Astrocyte of the spinal cord (primary cell): Measurements from ENCODE around the gene VPS35L.

ENCODE experiments used
- DNase-seq: peaks from one replicate; pipeline ENCODE4 v3.0.0; 2011; ENCODE audit warnings: low read depth, low spot score
- H3K4me3 ChIP-seq: 2 replicates; pipeline ENCODE4 v1.5.1; 2011; ENCODE audit warnings: low read depth, mild to moderate bottlenecking, low read length, moderate library complexity
- CTCF ChIP-seq: IDR thresholded peaks from 2 replicates; pipeline ENCODE4 v1.5.1; 2012; ENCODE audit warnings: low read depth, mild to moderate bottlenecking, low read length, inconsistent platforms
- in situ Hi-C: cut with HindIII; loops from 2 replicates; pipeline ENCODE4 v1.10.0; 2017; ENCODE audit warnings: low sequenced_read_pairs

VPS35L gene

GRCh38 chr16:19555186-19555937, at the start of gene VPS35L:
TSS of gene VPS35L (plus strand) at chr16:19555703. CDS start at chr16:19555730, 27 bp downstream.
- peak within 1 kb of the TSS; percentile 99 for H3K4me3 ChIP-seq
- DNase-seq = peak; percentile 100
- in situ Hi-C loops = no loop called here
- TF ChIP-seq CTCF = peak; percentile 73

GRCh38 chr16:19506965-19507364, 48.5 kb upstream of the VPS35L start:
- no peak overlapping the region for H3K4me3 ChIP-seq
- no peak for DNase-seq
- in situ Hi-C loops = no loop called here
- TF ChIP-seq CTCF = no peak

GRCh38 chr16:19507867-19508266, 47.6 kb upstream of the VPS35L start:
- no peak for DNase-seq
- no peak for TF ChIP-seq CTCF
- in situ Hi-C loops = no loop called here
- no peak overlapping the region for H3K4me3 ChIP-seq

GRCh38 chr16:19512297-19512696, 43.2 kb upstream of the VPS35L start:
- in situ Hi-C loops = no loop called here
- TF ChIP-seq CTCF = no peak
- no peak for DNase-seq
- no peak overlapping the region for H3K4me3 ChIP-seq

GRCh38 chr16:19513377-19514053, 42.0 kb upstream of the VPS35L start:
- no peak for TF ChIP-seq CTCF
- DNase-seq = no peak
- H3K4me3 ChIP-seq = no peak overlapping the region
- in situ Hi-C loops = no loop called here

GRCh38 chr16:19515757-19516156, 39.7 kb upstream of the VPS35L start:
- in situ Hi-C loops = no loop called here
- TF ChIP-seq CTCF = no peak
- DNase-seq = no peak
- H3K4me3 ChIP-seq = no peak overlapping the region
